GM12875 (cell line): Measurements from ENCODE around the gene NACC1.
"Not testable (repeated sequence)": the region's sequence is repeated elsewhere in the genome, so short reads cannot be mapped to it uniquely, and the experiment has no call there.

ENCODE experiments used
- H3K4me3 ChIP-seq: one replicate; pipeline ENCODE4 v1.5.1; 2011; ENCODE audit warnings: low read depth, low read length, control low read depth
- CTCF ChIP-seq: IDR thresholded peaks from 2 replicates; pipeline ENCODE4 v1.5.1; 2011; ENCODE audit warnings: low read depth, mild to moderate bottlenecking, control low read depth, inconsistent platforms, low read length, moderate library complexity, borderline replicate concordance; ENCODE audit not compliant: insufficient read depth

NACC1 gene

GRCh38 chr19:13181747-13182388, 63.8 kb downstream of the NACC1 start:
- no peak overlapping the region for H3K4me3 ChIP-seq
- TF ChIP-seq CTCF, result no peak

- H3K4me3 ChIP-seq, result not testable (repeated sequence)
These were observed 66.9 kb downstream of the NACC1 start for GRCh38 chr19:13184926-13185325.

GRCh38 chr19:13185763-13186657, 67.9 kb downstream of the NACC1 start:
- H3K4me3 ChIP-seq, result not testable (repeated sequence)

- H3K4me3 ChIP-seq, result not testable (repeated sequence)
These were observed 68.6 kb downstream of the NACC1 start for GRCh38 chr19:13186688-13187087.

GRCh38 chr19:13187419-13187818, 69.4 kb downstream of the NACC1 start:
- no peak overlapping the region for H3K4me3 ChIP-seq
- no peak for TF ChIP-seq CTCF

- no peak overlapping the region for H3K4me3 ChIP-seq
- TF ChIP-seq CTCF, result no peak
These were observed 71.5 kb downstream of the NACC1 start for GRCh38 chr19:13189600-13189999.
